PC-9 (cell line): ENCODE measurements around the gene NUCB2. TPM values are rescaled to one million over a fixed set of nuclear protein-coding genes. Genes with fewer than 3 reads are reported as not detected.

Experiments
- BruUV-seq: library from RNA; stranded (reverse); fragments of 400-500 nt; replicated peaks from 2 replicates; lab custom pipeline; 2021; lab: Mats Ljungman, UMichigan
- CTCF ChIA-PET: fragments of 300-600 bp; sonication (Branson Sonifier 250); formaldehyde crosslinking; loops from one replicate; lab custom pipeline; 2022; ENCODE audit warnings: antibody characterized with exemption; lab: Charles Lee
- POLR2A ChIA-PET: fragments of 300-600 bp; sonication (Branson Sonifier 250); formaldehyde crosslinking; loops from one replicate; lab custom pipeline; 2022; ENCODE audit warnings: antibody characterized with exemption; ENCODE audit not compliant: unreplicated experiment; lab: Charles Lee
- DNase-seq, 2 experiments: peaks; one replicate each; pipeline versions ENCODE4 v3.0.0 to v3.0.0-alpha.2; 2015 to 2022; ENCODE audit warnings: mixed read lengths in 1 of 2
- H2AFZ ChIP-seq: fragments of 200-600 bp; sonication (generic); 2 replicates; pipeline ENCODE4 v1.8.1; 2017; ENCODE audit warnings: antibody characterized with exemption
- H3F3A ChIP-seq: fragments of 200-600 bp; sonication (generic); 2 replicates; pipeline ENCODE4 v1.8.1; 2017; ENCODE audit warnings: antibody characterized with exemption, mild to moderate bottlenecking, low read depth; ENCODE audit not compliant: insufficient read depth
- H3K27ac ChIP-seq: fragments of 200-600 bp; sonication (generic); 2 replicates; pipeline ENCODE4 v1.6.1; 2016; ENCODE audit warnings: mixed run types
- H3K27me3 ChIP-seq: fragments of 200-600 bp; sonication (generic); 2 replicates; pipeline ENCODE4 v1.6.1; 2016; ENCODE audit warnings: low read depth, mixed run types; ENCODE audit not compliant: insufficient read depth
- H3K36me3 ChIP-seq: fragments of 200-600 bp; sonication (generic); 2 replicates; pipeline ENCODE4 v1.6.1; 2016; ENCODE audit warnings: low read depth, mixed run types
- H3K4me1 ChIP-seq: fragments of 200-600 bp; sonication (generic); replicated peaks from 2 replicates; pipeline ENCODE4 v1.6.1; 2016; ENCODE audit warnings: mixed run types; ENCODE audit not compliant: insufficient read depth
- H3K4me2 ChIP-seq: fragments of 200-600 bp; sonication (generic); 2 replicates; pipeline ENCODE4 v1.6.1; 2017; ENCODE audit warnings: mixed run types
- H3K4me3 ChIP-seq: fragments of 200-600 bp; sonication (generic); 2 replicates; pipeline ENCODE4 v1.6.1; 2016; ENCODE audit warnings: mixed run types
- H3K79me2 ChIP-seq: fragments of 200-600 bp; sonication (generic); 2 replicates; pipeline ENCODE4 v1.6.1; 2017; ENCODE audit warnings: low read depth, mixed run types
- H3K9me2 ChIP-seq: fragments of 200-600 bp; sonication (generic); 2 replicates; pipeline ENCODE4 v1.8.1; 2017; ENCODE audit warnings: mild to moderate bottlenecking; ENCODE audit not compliant: insufficient read depth
- H3K9me3 ChIP-seq: fragments of 200-600 bp; sonication (generic); 2 replicates; pipeline ENCODE4 v1.8.1; 2016; ENCODE audit warnings: low read depth; ENCODE audit not compliant: insufficient read depth
- H4K20me1 ChIP-seq: fragments of 200-600 bp; sonication (generic); 2 replicates; pipeline ENCODE4 v1.8.1; 2017; ENCODE audit not compliant: insufficient read depth
- EZH2 ChIP-seq: fragments of 200-600 bp; sonication (generic); IDR thresholded peaks from 2 replicates; pipeline ENCODE4 v1.8.0; 2017; ENCODE audit warnings: antibody characterized with exemption, low read depth
- intact Hi-C: fragments of 100-400 bp; cut with micrococcal nuclease; formaldehyde crosslinking; loops from one replicate; pipeline ENCODE4 v1.10.0; 2022; ENCODE audit not compliant: unreplicated experiment
- total RNA-seq: library from RNA; stranded (reverse); gene quantifications from 2 replicates; pipeline ENCODE4 v1.2.3, GENCODE V29; 2021
- TF ChIP-seq, protein P1 (sequence below): fragments of 200-600 bp; sonication (generic); conservative IDR thresholded peaks from 2 replicates; pipeline ENCODE4 v1.6.1; 2017; ENCODE audit warnings: mixed run types, antibody characterized with exemption, mild to moderate bottlenecking, moderate library complexity

The NUCB2 gene
- total RNA-seq, 1 experiment from 2014 or later = 29.7 TPM

- H3K36me3 ChIP-seq = no peaks in the 10 kb centered on the region
- POLR2A ChIA-PET = no interaction called here
- no TSS peak for BruUV-seq
- DNase-seq = no peak
- no peaks in the 10 kb centered on the region for H3K9me3 ChIP-seq
- no peaks in the 10 kb centered on the region for H3K9me2 ChIP-seq
- H3K79me2 ChIP-seq = no peaks in the 10 kb centered on the region
- peaks cover under 1% of the 10 kb centered on the region; the same call in 1 of the 2 replicates for H3F3A ChIP-seq
- no peak overlapping the region for H3K4me2 ChIP-seq
- TF ChIP-seq EZH2 = no peak
- TF ChIP-seq, protein P1, sequence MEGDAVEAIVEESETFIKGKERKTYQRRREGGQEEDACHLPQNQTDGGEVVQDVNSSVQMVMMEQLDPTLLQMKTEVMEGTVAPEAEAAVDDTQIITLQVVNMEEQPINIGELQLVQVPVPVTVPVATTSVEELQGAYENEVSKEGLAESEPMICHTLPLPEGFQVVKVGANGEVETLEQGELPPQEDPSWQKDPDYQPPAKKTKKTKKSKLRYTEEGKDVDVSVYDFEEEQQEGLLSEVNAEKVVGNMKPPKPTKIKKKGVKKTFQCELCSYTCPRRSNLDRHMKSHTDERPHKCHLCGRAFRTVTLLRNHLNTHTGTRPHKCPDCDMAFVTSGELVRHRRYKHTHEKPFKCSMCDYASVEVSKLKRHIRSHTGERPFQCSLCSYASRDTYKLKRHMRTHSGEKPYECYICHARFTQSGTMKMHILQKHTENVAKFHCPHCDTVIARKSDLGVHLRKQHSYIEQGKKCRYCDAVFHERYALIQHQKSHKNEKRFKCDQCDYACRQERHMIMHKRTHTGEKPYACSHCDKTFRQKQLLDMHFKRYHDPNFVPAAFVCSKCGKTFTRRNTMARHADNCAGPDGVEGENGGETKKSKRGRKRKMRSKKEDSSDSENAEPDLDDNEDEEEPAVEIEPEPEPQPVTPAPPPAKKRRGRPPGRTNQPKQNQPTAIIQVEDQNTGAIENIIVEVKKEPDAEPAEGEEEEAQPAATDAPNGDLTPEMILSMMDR = no peak
- no peak overlapping the region for H3K4me3 ChIP-seq
- no peak overlapping the region for H3K27ac ChIP-seq
- intact Hi-C loops = no loop called here
- no peaks in the 10 kb centered on the region for H4K20me1 ChIP-seq
- H3K4me1 ChIP-seq = no peaks in the 10 kb centered on the region
- no peaks in the 10 kb centered on the region for H3K27me3 ChIP-seq
- CTCF ChIA-PET = no interaction called here
- no peak overlapping the region for H2AFZ ChIP-seq
Observed at GRCh38 chr11:17250561-17251350, 25.8 kb upstream of the NUCB2 start.

- ChIA-PET CTCF (no interaction called here), POLR2A (no interaction called here)
- BruUV-seq = no TSS peak
- H4K20me1 ChIP-seq = no peaks in the 10 kb centered on the region
- H3K79me2 ChIP-seq = no peaks in the 10 kb centered on the region
- peaks cover 13% of the 10 kb centered on the region for H3K4me1 ChIP-seq
- H3K9me2 ChIP-seq = no peaks in the 10 kb centered on the region
- intact Hi-C loops = no loop called here
- H3K27me3 ChIP-seq = no peaks in the 10 kb centered on the region
- H2AFZ ChIP-seq = no peak overlapping the region
- H3K4me2 ChIP-seq = no peak overlapping the region
- H3K9me3 ChIP-seq = no peaks in the 10 kb centered on the region
- DNase-seq = no peak
- peaks cover 5% of the 10 kb centered on the region; the same call in 1 of the 2 replicates for H3F3A ChIP-seq
- no peak for TF ChIP-seq EZH2
- TF ChIP-seq, protein P1 = no peak
- H3K27ac ChIP-seq = no peak overlapping the region
- H3K4me3 ChIP-seq = no peak overlapping the region
- no peaks in the 10 kb centered on the region for H3K36me3 ChIP-seq
Observed at GRCh38 chr11:17252704-17253103, 23.8 kb upstream of the NUCB2 start.

GRCh38 chr11:17256512-17256911 lies 20.0 kb upstream of the NUCB2 start:
- H3K4me2 ChIP-seq = peak overlapping the region; percentile 33
- CTCF ChIA-PET = no interaction called here

More at GRCh38 chr11:17256512-17256911, 20.0 kb upstream of the NUCB2 start:
- H3K36me3 ChIP-seq = no peaks in the 10 kb centered on the region
- POLR2A ChIA-PET = interaction anchor here (0.6 kb wide), 1 partner anchor 25 kb away, joined by 16 read pairs; no protein-coding TSS in a partner anchor
- no peaks in the 10 kb centered on the region for H3K9me3 ChIP-seq
- H3K27ac ChIP-seq = peak overlapping the region; percentile 79
- no peak overlapping the region; the same call in 1 of the 2 replicates for H2AFZ ChIP-seq
- BruUV-seq = no TSS peak
- H3K4me1 ChIP-seq = peaks cover 15% of the 10 kb centered on the region
- no peak overlapping the region for H3K4me3 ChIP-seq
- no peaks in the 10 kb centered on the region for H4K20me1 ChIP-seq
- TF ChIP-seq, protein P1 = no peak
- TF ChIP-seq EZH2 = no peak
- peaks cover 5% of the 10 kb centered on the region; the same call in 1 of the 2 replicates for H3F3A ChIP-seq
- no peaks in the 10 kb centered on the region for H3K79me2 ChIP-seq
- H3K27me3 ChIP-seq = no peaks in the 10 kb centered on the region
- peak in 1 of 2 experiments; percentile 77 for DNase-seq
- intact Hi-C loops = no loop called here
- no peaks in the 10 kb centered on the region for H3K9me2 ChIP-seq
